ENCODE results near the gene SLC25A21. TPM values are rescaled to one million over a fixed set of nuclear protein-coding genes. Genes with fewer than 3 reads are reported as not detected.

Gene SLC25A21
- total RNA-seq, 1 donor from 2014 or later = not detected

- no peak for DNase-seq (ENCODE audit: low spot score)
Observed at GRCh38 chr14:37144729-37145363, 27.6 kb downstream of the SLC25A21 start.

DNA sequence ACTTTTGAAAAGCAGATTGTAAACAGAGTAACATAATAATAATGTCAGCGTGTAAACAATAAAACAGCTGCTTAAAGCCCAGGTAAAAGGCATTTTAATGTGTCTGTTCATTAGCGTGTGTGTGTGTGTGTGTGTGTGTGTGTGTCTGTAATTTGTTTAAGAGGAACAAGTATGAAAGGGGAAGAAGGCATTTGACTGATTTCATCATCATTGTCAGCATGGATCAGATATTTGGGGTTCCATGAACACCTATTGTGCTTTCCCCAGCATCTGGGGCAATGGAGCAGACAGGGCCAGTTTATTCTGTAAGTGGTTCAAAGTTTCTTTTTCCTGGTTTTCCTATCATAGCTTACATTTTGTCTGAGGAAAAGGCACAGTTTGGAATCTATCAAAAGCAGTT lies 28.9 kb downstream of the SLC25A21 start:
- no peak for DNase-seq (ENCODE audit: low spot score)

- DNase-seq (ENCODE audit: low spot score) = no peak
Observed at GRCh38 chr14:37142835-37143401, 29.5 kb downstream of the SLC25A21 start.

GRCh38 chr14:37140176-37140575 lies 32.2 kb downstream of the SLC25A21 start:
- DNase-seq (ENCODE audit: low spot score) = no peak

GRCh38 chr14:37139710-37140109 lies 32.7 kb downstream of the SLC25A21 start:
- DNase-seq (ENCODE audit: low spot score) = no peak

- no peak for DNase-seq (ENCODE audit: low spot score)
Observed at GRCh38 chr14:37138898-37139297, 33.5 kb downstream of the SLC25A21 start.

DNA sequence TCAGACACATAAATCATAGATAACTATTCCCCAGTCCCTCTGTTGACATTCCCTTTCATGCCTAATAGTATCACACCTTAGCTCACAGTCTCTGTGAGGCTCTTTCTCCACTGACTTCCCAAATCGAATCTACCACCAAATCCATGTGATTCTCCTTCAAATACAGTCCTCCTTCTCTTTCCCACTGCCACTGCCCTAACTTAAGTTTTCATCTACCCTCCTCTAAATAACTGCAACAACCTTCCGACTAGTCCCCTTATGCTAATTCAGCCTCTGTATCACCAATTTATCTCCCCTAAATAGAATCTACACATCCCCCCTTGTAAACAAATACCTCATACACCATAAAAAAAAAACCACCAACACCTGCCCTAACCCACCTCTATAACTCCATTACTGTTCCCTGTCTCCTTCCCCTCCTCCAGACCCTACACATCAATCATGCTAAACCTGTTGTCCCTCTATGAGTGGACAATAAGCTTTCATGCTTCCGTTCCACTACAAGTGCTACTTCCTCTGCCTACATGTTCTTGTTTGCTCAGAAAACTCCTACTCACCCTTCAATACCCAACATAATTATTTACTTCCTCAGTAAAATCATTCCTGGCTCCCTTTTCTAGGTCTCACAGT lies 39.0 kb downstream of the SLC25A21 start:
- DNase-seq (ENCODE audit: low spot score) = no peak

DNA sequence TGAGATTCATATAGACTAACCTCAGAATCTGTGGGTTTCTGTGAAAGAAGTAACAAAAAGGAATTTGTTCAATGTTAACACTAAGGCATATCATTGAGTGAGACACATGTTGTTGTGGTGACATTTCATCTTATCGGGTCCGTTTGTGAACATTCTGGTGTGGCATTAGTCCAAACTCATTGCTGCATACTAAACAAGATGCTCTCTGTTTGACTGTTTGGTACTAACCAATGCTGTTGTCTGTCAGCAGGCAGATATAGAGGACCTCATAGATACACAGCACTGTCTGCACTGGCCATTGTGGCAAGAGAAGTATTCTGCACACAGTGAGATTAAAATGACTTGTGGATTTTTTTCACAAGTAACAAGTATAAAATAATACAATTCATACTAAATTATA lies 41.2 kb downstream of the SLC25A21 start:
- DNase-seq (ENCODE audit: low spot score) = no peak

DNA sequence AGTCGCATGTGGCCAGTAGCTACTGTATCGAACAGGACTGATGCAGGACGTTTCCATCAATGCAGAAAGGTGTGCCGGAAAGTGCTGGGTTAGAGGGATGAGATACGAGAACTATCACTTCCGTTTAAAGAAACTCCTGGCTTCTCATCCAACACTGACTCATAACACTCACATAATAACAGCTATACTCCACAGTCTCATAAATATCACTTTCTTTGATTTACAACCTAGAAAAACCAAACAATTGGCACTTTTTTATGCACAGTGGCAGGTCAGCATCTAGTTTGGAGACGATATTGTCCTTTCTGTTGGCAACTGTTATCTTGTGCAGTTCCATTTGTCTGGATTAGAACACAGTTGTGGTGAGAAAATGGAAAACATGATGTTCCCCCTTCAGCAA lies 43.4 kb downstream of the SLC25A21 start:
- DNase-seq (ENCODE audit: low spot score) = no peak

GRCh38 chr14:37124614-37125013 lies 47.8 kb downstream of the SLC25A21 start:
- DNase-seq (ENCODE audit: low spot score) = no peak

DNA sequence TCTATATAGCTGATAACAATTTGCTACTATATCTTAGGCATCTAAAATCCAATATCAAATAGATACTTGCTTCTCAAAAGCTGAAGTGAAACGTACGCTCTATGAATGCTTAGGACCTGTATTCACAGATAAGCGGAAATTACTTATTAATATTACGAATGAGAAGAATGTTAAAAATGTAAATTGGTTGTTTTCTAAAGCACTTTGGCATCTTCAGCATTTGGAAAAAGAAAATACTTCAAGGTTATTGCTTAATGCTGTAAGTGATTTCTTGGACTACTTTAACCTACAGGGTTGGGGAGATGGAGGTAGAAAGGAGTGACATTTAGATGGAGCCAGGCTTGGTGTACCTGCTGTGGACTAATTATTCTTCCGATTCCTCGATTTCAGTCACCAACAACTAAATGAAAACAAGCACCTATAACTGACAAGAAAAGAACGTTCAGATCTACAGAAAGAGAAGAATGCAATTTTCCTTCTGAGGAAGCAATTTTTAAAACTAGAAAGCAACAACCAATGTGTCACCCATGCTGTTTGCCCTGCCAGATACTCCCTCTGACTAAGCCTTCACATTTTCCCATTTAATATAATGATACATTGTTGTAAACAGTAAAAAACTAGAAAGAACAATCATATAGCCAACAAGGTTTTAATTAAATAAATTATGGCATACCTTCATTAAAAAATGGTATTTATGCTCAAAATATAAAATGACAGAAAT lies 49.3 kb downstream of the SLC25A21 start:
- DNase-seq (ENCODE audit: low spot score) = no peak

DNA sequence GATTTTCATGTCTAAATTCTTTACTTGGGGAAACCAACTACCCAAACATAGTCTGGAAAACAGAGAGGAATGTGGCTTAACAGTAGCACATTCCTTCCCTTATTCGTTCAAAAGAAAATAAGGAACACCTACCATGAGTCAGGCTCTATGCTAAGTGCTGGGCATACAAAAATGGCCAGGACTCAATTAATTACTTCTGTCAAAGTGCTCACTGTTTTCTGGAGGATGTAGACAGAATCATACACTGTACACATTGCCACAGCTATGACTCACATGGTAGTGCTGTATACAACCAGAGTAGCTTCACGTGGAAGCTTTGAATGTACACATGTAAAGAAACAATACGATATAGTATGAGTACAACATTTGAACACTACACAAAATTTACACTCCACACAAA lies 50.1 kb downstream of the SLC25A21 start:
- no peak for DNase-seq (ENCODE audit: low spot score)

DNA sequence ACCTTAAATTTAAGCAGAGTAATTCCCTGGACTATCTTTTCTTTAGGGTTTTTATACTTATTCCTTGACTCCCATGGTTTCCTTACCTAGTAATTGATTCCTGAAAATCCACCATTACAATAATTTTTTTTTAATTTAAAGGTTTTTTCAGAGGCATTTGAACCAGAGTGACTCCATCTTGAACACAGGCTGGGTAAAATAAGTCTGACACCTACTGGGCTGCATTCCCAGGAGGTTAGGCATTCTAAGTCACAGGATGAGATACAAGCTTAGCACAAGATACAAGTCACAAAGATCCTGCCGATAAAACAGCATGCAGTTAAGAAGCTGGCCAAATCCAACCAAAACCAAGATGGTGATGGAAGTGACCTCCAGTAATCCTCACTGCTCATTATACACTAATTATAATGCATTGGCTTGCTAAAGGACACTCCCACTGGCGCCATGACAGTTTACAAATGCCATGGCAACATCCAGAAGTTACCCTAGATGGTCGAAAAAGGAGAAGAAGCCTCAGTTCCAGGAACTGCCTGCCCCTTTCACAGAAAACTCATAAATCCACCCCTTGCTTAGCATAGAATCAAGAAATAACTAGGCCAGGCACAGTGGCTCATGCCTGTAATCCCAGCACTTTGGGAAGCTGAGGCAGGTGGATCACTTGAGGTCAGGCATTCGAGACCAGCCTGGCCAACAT lies 53.6 kb downstream of the SLC25A21 start:
- no peak for DNase-seq (ENCODE audit: low spot score)

DNA sequence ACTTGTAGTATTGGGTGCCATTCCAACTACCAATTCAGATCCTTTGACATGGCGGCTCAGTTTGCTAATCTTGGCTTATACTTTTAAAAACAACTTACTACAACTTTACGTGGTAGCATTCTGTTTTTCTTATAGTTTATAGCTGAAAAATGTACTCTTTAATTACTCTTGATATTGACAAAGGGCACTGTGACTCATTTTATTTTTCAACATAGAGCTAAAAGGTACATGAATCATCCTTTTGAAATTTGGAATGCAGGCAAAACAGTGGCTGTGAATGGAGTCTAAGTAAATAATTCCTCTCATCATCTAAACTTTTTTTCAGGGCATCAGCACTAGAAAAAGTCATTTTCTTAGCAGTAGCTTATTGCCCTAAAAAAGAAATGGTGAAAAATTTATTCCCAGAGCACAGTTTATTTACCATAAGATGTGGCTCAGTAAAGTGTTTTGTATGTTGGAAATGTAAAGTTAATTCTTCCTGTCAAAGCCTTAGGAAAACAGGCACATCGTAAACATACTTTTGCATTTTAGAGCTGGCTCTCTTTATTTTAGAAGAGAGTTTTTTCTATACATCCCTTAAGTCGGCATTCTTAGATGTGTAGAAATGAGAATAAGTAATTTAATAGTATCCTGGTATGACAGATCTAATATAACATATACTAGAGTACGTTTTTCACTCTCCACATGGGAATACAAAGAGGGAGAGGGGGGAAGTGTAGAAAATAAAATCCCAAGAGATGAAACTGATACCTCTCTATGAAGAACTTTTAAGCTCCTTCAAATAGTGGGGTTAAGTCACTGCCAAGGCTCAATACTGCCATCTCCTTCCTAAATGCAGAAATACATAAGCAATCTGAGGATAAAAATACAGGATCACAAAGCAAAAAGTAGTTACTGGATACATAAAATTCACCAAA lies 55.2 kb downstream of the SLC25A21 start:
- DNase-seq (ENCODE audit: low spot score) = no peak

- no peak for DNase-seq (ENCODE audit: low spot score)
Observed at GRCh38 chr14:37115406-37115805, 57.0 kb downstream of the SLC25A21 start.

DNA sequence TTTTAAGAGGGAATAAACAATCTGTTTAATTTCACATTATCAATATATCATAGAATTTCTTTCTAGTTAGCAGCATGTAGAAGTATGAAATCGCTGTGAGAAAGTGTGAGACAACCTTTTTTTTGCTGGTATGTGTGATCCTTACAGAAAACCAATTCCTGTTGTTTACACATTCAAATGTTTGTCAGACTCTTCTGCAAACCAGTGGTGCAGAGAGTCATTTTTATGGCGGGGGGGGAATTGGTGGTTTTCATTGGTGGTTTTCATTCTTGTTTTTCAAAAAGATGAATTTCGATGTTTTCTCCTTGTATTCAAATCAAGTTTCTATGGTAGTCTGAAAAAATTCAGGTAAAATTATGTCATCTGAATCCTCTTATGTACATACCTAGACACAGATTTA lies 57.8 kb downstream of the SLC25A21 start:
- no peak for DNase-seq (ENCODE audit: low spot score)

DNA sequence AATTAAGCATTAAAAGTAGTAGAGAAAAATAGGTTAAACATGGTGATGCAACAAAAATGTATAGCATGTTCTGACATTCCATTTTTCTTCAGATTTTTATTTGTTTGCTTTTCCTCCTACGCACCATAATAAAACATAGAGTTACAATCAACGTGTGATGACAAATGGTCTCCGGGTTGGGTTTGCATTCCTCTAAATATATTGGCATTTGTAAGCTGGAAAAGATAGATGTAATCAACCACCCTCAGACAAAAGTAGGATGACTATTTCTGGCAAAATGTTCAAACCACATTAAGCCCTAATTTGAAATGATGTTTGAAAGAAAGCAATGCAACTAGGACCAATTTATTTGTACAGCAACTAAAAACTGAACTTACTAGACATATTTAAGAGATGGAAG lies 58.4 kb downstream of the SLC25A21 start:
- DNase-seq (ENCODE audit: low spot score) = no peak

DNA sequence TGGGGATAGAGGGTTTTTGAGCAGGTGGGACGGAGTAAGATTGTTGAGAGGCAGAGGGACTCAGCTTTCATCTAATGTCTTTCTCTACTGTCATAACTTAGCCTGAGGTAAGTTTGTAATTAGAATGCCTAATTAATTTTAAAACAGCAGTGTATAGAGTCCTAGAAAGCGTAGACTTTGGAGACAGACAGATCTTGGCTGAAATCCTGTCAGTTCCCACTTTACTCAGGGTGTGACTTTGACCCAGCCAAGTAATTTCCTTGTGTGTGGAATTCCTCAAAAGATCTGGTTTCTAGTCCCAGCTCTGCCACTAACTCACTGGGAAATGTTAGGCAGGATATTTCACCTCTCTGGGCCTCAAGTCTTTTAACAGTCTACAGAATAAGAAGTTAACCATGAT lies 74.3 kb downstream of the SLC25A21 start:
- DNase-seq (ENCODE audit: low spot score) = no peak

DNA sequence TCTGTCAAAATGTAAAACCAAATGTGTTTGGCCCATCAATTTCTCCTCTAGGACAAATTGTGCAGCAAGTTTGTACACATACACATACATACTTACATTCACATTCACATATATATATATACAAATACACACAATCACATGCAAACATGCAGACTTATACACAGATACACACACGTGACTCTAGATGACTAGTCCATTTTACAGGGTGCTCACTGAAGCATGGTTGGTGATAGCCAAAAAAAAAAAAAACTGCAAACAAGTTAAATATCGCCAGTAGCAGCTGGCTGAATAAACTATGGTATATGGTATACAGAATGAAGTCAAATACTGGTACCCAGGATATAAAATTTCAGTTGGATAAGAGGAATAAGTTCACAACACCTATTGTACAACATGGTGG lies 77.9 kb downstream of the SLC25A21 start:
- DNase-seq (ENCODE audit: low spot score) = no peak

DNA sequence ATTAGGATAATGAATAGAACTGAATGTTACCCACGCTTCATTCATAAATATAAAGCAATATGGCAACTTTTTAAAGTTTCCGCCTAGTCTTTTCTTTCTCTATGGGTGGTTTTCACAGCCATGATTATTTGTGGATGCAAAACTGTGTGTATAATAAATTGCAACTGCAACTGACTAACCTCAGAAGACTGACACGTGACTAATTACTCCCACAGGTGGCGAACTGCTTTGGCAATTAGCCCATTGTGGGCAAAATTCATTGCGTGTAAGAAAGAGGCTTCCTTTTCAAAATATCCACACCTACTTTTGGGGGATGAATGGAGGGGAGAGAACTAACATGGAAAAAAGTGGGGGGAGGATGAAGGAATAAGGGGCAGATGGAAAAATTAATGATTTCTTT lies 79.0 kb downstream of the SLC25A21 start:
- no peak for DNase-seq (ENCODE audit: low spot score)

- no peak for DNase-seq (ENCODE audit: low spot score)
Observed at GRCh38 chr14:37091651-37092050, 80.8 kb downstream of the SLC25A21 start.
